Ovary (tissue), 3 donors: ENCODE results near the gene AP4S1.

ENCODE experiments used
- EP300 ChIP-seq: sonication (generic); formaldehyde crosslinking; IDR thresholded peaks from one replicate; pipeline ENCODE4 v1.6.1; 2017; ENCODE audit warnings: antibody characterized with exemption
- POLR2A ChIP-seq: fragments of 450-650 bp; IDR thresholded peaks from one replicate; pipeline ENCODE4 v1.6.1; 2017; ENCODE audit warnings: antibody characterized with exemption, mild to moderate bottlenecking, moderate library complexity
- TF ChIP-seq, protein P1 (sequence below), 3 donors: fragments of 450-650 bp in 2 of 3; fragments of 200-600 bp in 1 of 3; IDR thresholded peaks; one replicate each; pipeline versions ENCODE4 v1.5.1 to v1.8.0; 2016 to 2022; ENCODE audit warnings: antibody characterized with exemption in 3 of 3, mild to moderate bottlenecking in 1 of 3
- donor health status: DM: no; HTN: no; CAD: no.

DNA sequence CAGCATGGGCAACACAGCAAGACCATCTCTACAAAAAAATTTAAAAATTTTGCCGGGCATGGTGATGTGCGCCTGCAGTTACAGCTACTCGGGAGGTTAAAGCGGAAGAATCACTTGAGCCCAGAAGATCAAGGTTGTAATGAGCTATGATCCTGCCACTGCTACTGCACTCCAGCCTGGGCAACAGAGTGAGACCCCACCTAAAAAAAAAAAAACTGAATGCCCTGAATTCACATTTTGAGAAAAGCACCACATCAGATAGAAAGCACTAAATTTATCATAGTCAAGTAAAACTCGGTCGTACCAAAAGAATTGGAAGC lies 24.1 kb upstream of the AP4S1 start:
- TF ChIP-seq POLR2A (no peak), EP300 (no peak)
- TF ChIP-seq, protein P1, sequence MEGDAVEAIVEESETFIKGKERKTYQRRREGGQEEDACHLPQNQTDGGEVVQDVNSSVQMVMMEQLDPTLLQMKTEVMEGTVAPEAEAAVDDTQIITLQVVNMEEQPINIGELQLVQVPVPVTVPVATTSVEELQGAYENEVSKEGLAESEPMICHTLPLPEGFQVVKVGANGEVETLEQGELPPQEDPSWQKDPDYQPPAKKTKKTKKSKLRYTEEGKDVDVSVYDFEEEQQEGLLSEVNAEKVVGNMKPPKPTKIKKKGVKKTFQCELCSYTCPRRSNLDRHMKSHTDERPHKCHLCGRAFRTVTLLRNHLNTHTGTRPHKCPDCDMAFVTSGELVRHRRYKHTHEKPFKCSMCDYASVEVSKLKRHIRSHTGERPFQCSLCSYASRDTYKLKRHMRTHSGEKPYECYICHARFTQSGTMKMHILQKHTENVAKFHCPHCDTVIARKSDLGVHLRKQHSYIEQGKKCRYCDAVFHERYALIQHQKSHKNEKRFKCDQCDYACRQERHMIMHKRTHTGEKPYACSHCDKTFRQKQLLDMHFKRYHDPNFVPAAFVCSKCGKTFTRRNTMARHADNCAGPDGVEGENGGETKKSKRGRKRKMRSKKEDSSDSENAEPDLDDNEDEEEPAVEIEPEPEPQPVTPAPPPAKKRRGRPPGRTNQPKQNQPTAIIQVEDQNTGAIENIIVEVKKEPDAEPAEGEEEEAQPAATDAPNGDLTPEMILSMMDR (IDR thresholded peaks at IDR 0.05): no peak
